SK-N-SH (cell line): Measurements from ENCODE around the gene TMEM9. TPM values are rescaled to one million over a fixed set of nuclear protein-coding genes. Genes with fewer than 3 reads are reported as not detected.

Experiments
- CTCF ChIA-PET: fragments of 300-600, 350-600 bp; formaldehyde crosslinking; extraction: SDS; loops from one replicate; lab custom pipeline; 2021; lab: Yijun Ruan, JAX
- POLR2A ChIA-PET: fragments of 350-600 bp; sonication (Branson Sonifier 250); formaldehyde crosslinking; extraction: SDS; loops from one replicate; lab custom pipeline; 2020; ENCODE audit warnings: antibody characterized with exemption, inconsistent platforms; lab: Yijun Ruan, JAX
- DNase-seq: peaks from one replicate; pipeline ENCODE4 v3.0.0; 2012
- H2AFZ ChIP-seq: fragments of 200-600 bp; sonication (generic); 2 replicates; pipeline ENCODE4 v1.8.1; 2016; ENCODE audit warnings: antibody characterized with exemption, mild to moderate bottlenecking, low read depth
- H3F3A ChIP-seq: fragments of 200-600 bp; sonication (generic); replicated peaks from 2 replicates; pipeline ENCODE3; 2016; ENCODE audit warnings: antibody characterized with exemption, mild to moderate bottlenecking; ENCODE audit not compliant: insufficient read depth
- H3K27ac ChIP-seq, 2 experiments: fragments of 200-500 bp in 1 of 2; fragments of 200-600 bp in 1 of 2; sonication (Bioruptor generic) in 1 of 2; sonication (generic), shearing (Covaris generic) in 1 of 2; 2 replicates each; pipeline versions ENCODE4 v1.5.1 to v1.6.1; 2014 to 2016; ENCODE audit warnings: low read depth in 2 of 2, inconsistent platforms in 1 of 2, low read length in 1 of 2, mild to moderate bottlenecking in 1 of 2, mixed read lengths in 1 of 2
- H3K27me3 ChIP-seq: fragments of 200-600 bp; sonication (generic), shearing (Covaris generic); 2 replicates; pipeline ENCODE4 v1.6.1; 2016; ENCODE audit warnings: mixed run types; ENCODE audit not compliant: insufficient read depth
- H3K36me3 ChIP-seq, 2 experiments: fragments of 200-500 bp in 1 of 2; fragments of 200-600 bp in 1 of 2; sonication (Bioruptor generic) in 1 of 2; sonication (generic) in 1 of 2; replicated peaks in 1 of 2; 2 replicates each; pipeline versions ENCODE3 to v1.5.1; 2014 to 2016; ENCODE audit warnings: low read length in 1 of 2, mild to moderate bottlenecking in 1 of 2; ENCODE audit not compliant: insufficient read depth in 2 of 2, control insufficient read depth in 1 of 2
- H3K4me1 ChIP-seq, 2 experiments: fragments of 200-500 bp in 1 of 2; fragments of 200-600 bp in 1 of 2; sonication (Bioruptor generic) in 1 of 2; sonication (generic), shearing (Covaris generic) in 1 of 2; 2 replicates each; pipeline versions ENCODE4 v1.5.1 to v1.6.1; 2014 to 2016; ENCODE audit warnings: low read depth in 1 of 2, low read length in 1 of 2, mixed run types in 1 of 2; ENCODE audit not compliant: insufficient read depth in 2 of 2, control insufficient read depth in 1 of 2
- H3K4me2 ChIP-seq: fragments of 200-600 bp; sonication (generic), shearing (Covaris generic); 2 replicates; pipeline ENCODE4 v1.6.1; 2017; ENCODE audit warnings: mixed run types
- H3K4me3 ChIP-seq, 2 experiments: fragments of 200-500 bp in 1 of 2; fragments of 200-600 bp in 1 of 2; sonication (Bioruptor generic) in 1 of 2; sonication (generic), shearing (Covaris generic) in 1 of 2; 2 replicates each; pipeline versions ENCODE4 v1.5.1 to v1.8.1; 2014 to 2016; ENCODE audit warnings: low read depth in 2 of 2, inconsistent platforms in 1 of 2, low read length in 1 of 2, mild to moderate bottlenecking in 1 of 2, mixed read lengths in 1 of 2, moderate library complexity in 1 of 2
- H3K79me2 ChIP-seq: fragments of 200-600 bp; sonication (generic); 2 replicates; pipeline ENCODE4 v1.8.1; 2017; ENCODE audit warnings: mild to moderate bottlenecking; ENCODE audit not compliant: insufficient read depth
- H3K9ac ChIP-seq: fragments of 200-600 bp; sonication (generic); 2 replicates; pipeline ENCODE4 v1.6.1; 2017; ENCODE audit warnings: mixed run types
- H3K9me2 ChIP-seq: fragments of 200-600 bp; sonication (generic); 2 replicates; pipeline ENCODE4 v1.6.1; 2017; ENCODE audit warnings: mixed run types
- H3K9me3 ChIP-seq: fragments of 200-600 bp; sonication (generic); 2 replicates; pipeline ENCODE4 v1.6.1; 2017; ENCODE audit warnings: mixed run types, mild to moderate bottlenecking, moderate library complexity
- H4K20me1 ChIP-seq: fragments of 200-600 bp; sonication (generic); 2 replicates; pipeline ENCODE4 v1.6.1; 2017; ENCODE audit warnings: mild to moderate bottlenecking, mixed run types; ENCODE audit not compliant: insufficient read depth
- FOXJ3 ChIP-seq: sonication (generic); formaldehyde crosslinking; IDR thresholded peaks from 2 replicates; pipeline ENCODE4 v1.5.1; 2020; ENCODE audit warnings: mild to moderate bottlenecking, missing genetic modification reagents
- GABPA ChIP-seq: IDR thresholded peaks from 2 replicates; pipeline ENCODE4 v1.4.0; 2012; ENCODE audit warnings: low read depth, mild to moderate bottlenecking
- IRF3 ChIP-seq: fragments of 150-350 bp; IDR thresholded peaks from 2 replicates; pipeline ENCODE4 v1.6.1; 2016; ENCODE audit warnings: mild to moderate bottlenecking, low read depth, low read length
- NFIC ChIP-seq: IDR thresholded peaks from 2 replicates; pipeline ENCODE4 v1.4.0; 2012; ENCODE audit warnings: borderline replicate concordance
- RAD21 ChIP-seq: IDR thresholded peaks from 2 replicates; pipeline ENCODE4 v1.6.1; 2012; ENCODE audit warnings: mild to moderate bottlenecking, low read length
- RCOR1 ChIP-seq: fragments of 150-350 bp; IDR thresholded peaks from 2 replicates; pipeline ENCODE4 v1.6.1; 2017; ENCODE audit warnings: antibody characterized with exemption, low read length
- REST ChIP-seq: IDR thresholded peaks from 2 replicates; pipeline ENCODE4 v1.6.1; 2012; ENCODE audit warnings: mild to moderate bottlenecking, low read depth, low read length, moderate library complexity
- RXRA ChIP-seq: IDR thresholded peaks from 2 replicates; pipeline ENCODE4 v1.4.0; 2012; ENCODE audit warnings: low read depth, mild to moderate bottlenecking, borderline replicate concordance
- TCF12 ChIP-seq: IDR thresholded peaks from 2 replicates; pipeline ENCODE4 v1.4.0; 2012
- WGBS: methylation state at CpG from one replicate; pipeline ENCODE4 v1.1.6; 2017; ENCODE audit warnings: low lambda C conversion rate; 5-methylcytosine and 5-hydroxymethylcytosine counted together
- polyA plus RNA-seq, 3 experiments: library from polyadenylated mRNA; depleted of rRNA; stranded (reverse); fragments of >200 nt; gene quantifications; 2 replicates each; pipeline ENCODE4 v1.2.3, GENCODE V29; 2012

The TMEM9 gene
- polyA plus RNA-seq, 1 of the 3 experiments (the other 2 are of a cell fraction): 126 TPM

GRCh38 chr1:201110616-201111015 is 43.7 kb downstream of the TMEM9 start:
- TF ChIP-seq IRF3 (no peak), TCF12 (no peak), GABPA (no peak), FOXJ3 (no peak), REST (no peak), RAD21 (no peak), NFIC (no peak), RCOR1 (no peak)
- CTCF ChIA-PET: interaction anchor here (6.7 kb wide), 1 partner anchor 138 kb away, joined by 114 read pairs; no protein-coding TSS in a partner anchor
- peaks cover 0 to 7% of the 10 kb centered on the region in 2 experiments; a peak in 1 of 4 replicates for H3K4me1 ChIP-seq
- no peak overlapping the region for H3K4me2 ChIP-seq
- no peaks in the 10 kb centered on the region for H3K9me2 ChIP-seq
- no peak for DNase-seq
- no peaks in the 10 kb centered on the region for H3K36me3 ChIP-seq
- H3K9me3 ChIP-seq: no peaks in the 10 kb centered on the region
- no peak overlapping the region for H3K27ac ChIP-seq
- H3K79me2 ChIP-seq: no peaks in the 10 kb centered on the region
- no peak overlapping the region for H2AFZ ChIP-seq
- POLR2A ChIA-PET: interaction anchor here (0.6 kb wide), 1 partner anchor 9 kb away, joined by 3 read pairs; no protein-coding TSS in a partner anchor
- no peaks in the 10 kb centered on the region for H4K20me1 ChIP-seq
- no peak overlapping the region for H3K9ac ChIP-seq
- no peak overlapping the region for H3K4me3 ChIP-seq
- WGBS: 69% methylated on average over 5 of the region's 5 CpGs
- H3F3A ChIP-seq: no peaks in the 10 kb centered on the region
- peaks cover 26% of the 10 kb centered on the region; the same call in 1 of the 2 replicates for H3K27me3 ChIP-seq

GRCh38 chr1:201110138-201110537 is 44.1 kb downstream of the TMEM9 start:
- H3K36me3 ChIP-seq: no peaks in the 10 kb centered on the region
- no peak overlapping the region for H3K4me3 ChIP-seq
- no peak overlapping the region for H2AFZ ChIP-seq
- CTCF ChIA-PET: no interaction called here
- H3K9me3 ChIP-seq: no peaks in the 10 kb centered on the region
- H3K4me2 ChIP-seq: no peak overlapping the region
- H3K4me1 ChIP-seq: peaks cover 0 to 7% of the 10 kb centered on the region in 2 experiments; a peak in 1 of 4 replicates
- no peaks in the 10 kb centered on the region for H3F3A ChIP-seq
- H3K9ac ChIP-seq: no peak overlapping the region
- no peaks in the 10 kb centered on the region for H3K79me2 ChIP-seq
- POLR2A ChIA-PET: no interaction called here
- DNase-seq: no peak
- no peak for TF ChIP-seq RXRA
- no peak for TF ChIP-seq FOXJ3
- H3K27ac ChIP-seq: no peak overlapping the region
- no peaks in the 10 kb centered on the region for H4K20me1 ChIP-seq
- 71% methylated on average over 6 of the region's 10 CpGs for WGBS
- H3K27me3 ChIP-seq: peaks cover 26% of the 10 kb centered on the region; the same call in 1 of the 2 replicates
- H3K9me2 ChIP-seq: no peaks in the 10 kb centered on the region
